H1 (cell line): ENCODE measurements around the gene BSN. TPM values are rescaled to one million over a fixed set of nuclear protein-coding genes. Genes with fewer than 3 reads are reported as not detected.

Experiments used
- CTCF ChIA-PET: fragments of 300-600 bp; sonication (Branson Sonifier 250); formaldehyde crosslinking; loops from one replicate; lab custom pipeline; 2021; ENCODE audit not compliant: partially characterized antibody; lab: Charles Lee
- POLR2A ChIA-PET: fragments of 300-600 bp; sonication (Branson Sonifier 250); formaldehyde crosslinking; loops from one replicate; lab custom pipeline; 2021; ENCODE audit warnings: inconsistent platforms; ENCODE audit not compliant: partially characterized antibody; lab: Charles Lee
- DNase-seq, 2 experiments: peaks; one replicate each; pipeline versions ENCODE4 v3.0.0 to v3.0.0-alpha.2; 2010 to 2022; ENCODE audit warnings: low spot score in 2 of 2, low read depth in 1 of 2, mixed read lengths in 1 of 2
- FAIRE-seq: peaks from 2 replicates; lab custom pipeline; 2011; peaks lifted over from hg19 to GRCh38; lab: Jason Lieb, UNC
- H2AFZ ChIP-seq: 2 replicates; pipeline ENCODE4 v1.8.1; 2012; ENCODE audit warnings: low read length, inconsistent platforms
- H2AK5ac ChIP-seq: 2 replicates; pipeline ENCODE4 v1.6.1; 2013; ENCODE audit warnings: low read depth, low read length
- H2BK120ac ChIP-seq: replicated peaks from 2 replicates; pipeline ENCODE3; 2013; ENCODE audit warnings: low read depth, low read length, inconsistent platforms
- H2BK12ac ChIP-seq: 2 replicates; pipeline ENCODE4 v1.6.1; 2013; ENCODE audit warnings: low read depth, low read length
- H2BK15ac ChIP-seq: 2 replicates; pipeline ENCODE4 v1.6.1; 2013; ENCODE audit warnings: low read length
- H2BK20ac ChIP-seq: 2 replicates; pipeline ENCODE4 v1.6.1; 2013; ENCODE audit warnings: low read length
- H2BK5ac ChIP-seq: 2 replicates; pipeline ENCODE4 v1.6.1; 2013; ENCODE audit warnings: low read depth, low read length
- H3K14ac ChIP-seq: 2 replicates; pipeline ENCODE4 v1.6.1; 2013; ENCODE audit warnings: inconsistent platforms; ENCODE audit not compliant: insufficient read length
- H3K18ac ChIP-seq: 2 replicates; pipeline ENCODE4 v1.6.1; 2013; ENCODE audit warnings: low read length; ENCODE audit errors: extremely low read depth
- H3K23ac ChIP-seq: 2 replicates; pipeline ENCODE4 v1.6.1; 2013; ENCODE audit warnings: inconsistent platforms; ENCODE audit not compliant: insufficient read length
- H3K23me2 ChIP-seq: 2 replicates; pipeline ENCODE4 v1.6.1; 2013; ENCODE audit warnings: low read depth, low read length
- H3K27ac ChIP-seq: 2 replicates; pipeline ENCODE4 v1.6.1; 2011; ENCODE audit warnings: low read depth, low read length, inconsistent platforms
- H3K27me3 ChIP-seq, 4 experiments: replicated peaks in 1 of 4; 1 replicate in 1 of 4; 2 replicates in 3 of 4; pipeline versions ENCODE4 v1.6.1 to v1.8.1; 2011 to 2013; ENCODE audit warnings: low read length in 3 of 4, mild to moderate bottlenecking in 3 of 4, inconsistent platforms in 2 of 4, mixed read lengths in 2 of 4, moderate library complexity in 1 of 4; ENCODE audit not compliant: control insufficient read depth in 3 of 4, insufficient read depth in 3 of 4; ENCODE audit errors: extremely low read depth in 1 of 4
- H3K36me3 ChIP-seq, 4 experiments: 2 replicates each; pipeline versions ENCODE4 v1.6.1 to v1.8.1; 2011 to 2013; ENCODE audit warnings: mild to moderate bottlenecking in 4 of 4, low read length in 3 of 4, moderate library complexity in 2 of 4, control low read depth in 1 of 4, inconsistent platforms in 1 of 4; ENCODE audit not compliant: insufficient read depth in 4 of 4, control insufficient read depth in 2 of 4
- H3K4ac ChIP-seq: replicated peaks from 2 replicates; pipeline ENCODE3; 2013; ENCODE audit warnings: low read length, low read depth, mixed read lengths, inconsistent platforms; ENCODE audit not compliant: insufficient read length
- H3K4me1 ChIP-seq, 4 experiments: replicated peaks in 1 of 4; 1 replicate in 1 of 4; 2 replicates in 3 of 4; pipeline versions ENCODE4 v1.6.1 to v1.8.1; 2011 to 2013; ENCODE audit warnings: low read length in 3 of 4, inconsistent platforms in 2 of 4, mixed read lengths in 1 of 4; ENCODE audit not compliant: insufficient read depth in 4 of 4, control insufficient read depth in 3 of 4
- H3K4me2 ChIP-seq, 2 experiments: 2 replicates each; pipeline versions ENCODE4 v1.6.1 to v1.8.1; 2011 to 2013; ENCODE audit warnings: low read depth in 2 of 2, low read length in 2 of 2, control low read depth in 1 of 2, inconsistent platforms in 1 of 2, mild to moderate bottlenecking in 1 of 2; ENCODE audit not compliant: insufficient read depth in 1 of 2
- H3K4me3 ChIP-seq, 4 experiments: fragments of 200-600, 300-600 bp in 1 of 4; sonication (generic), shearing (Covaris generic), sonication (Bioruptor Twin) in 1 of 4; 2 replicates each; pipeline versions ENCODE4 v1.5.1 to v1.8.1; 2011 to 2016; ENCODE audit warnings: low read length in 4 of 4, low read depth in 3 of 4, control low read depth in 2 of 4, inconsistent platforms in 2 of 4, mild to moderate bottlenecking in 2 of 4, mixed read lengths in 1 of 4, moderate library complexity in 1 of 4; ENCODE audit not compliant: insufficient read depth in 2 of 4; ENCODE audit errors: extremely low read depth in 1 of 4
- H3K56ac ChIP-seq: replicated peaks from 2 replicates; pipeline ENCODE3; 2013; ENCODE audit warnings: low read depth, mild to moderate bottlenecking, mixed read lengths, low read length, inconsistent platforms; ENCODE audit not compliant: insufficient read length
- H3K79me1 ChIP-seq: 2 replicates; pipeline ENCODE4 v1.6.1; 2013; ENCODE audit warnings: low read depth, low read length, control low read depth
- H3K79me2 ChIP-seq, 2 experiments: 2 replicates each; pipeline versions ENCODE4 v1.6.1 to v1.8.1; 2012 to 2013; ENCODE audit warnings: low read length in 2 of 2, mild to moderate bottlenecking in 2 of 2, inconsistent platforms in 1 of 2; ENCODE audit not compliant: insufficient read depth in 2 of 2, control insufficient read depth in 1 of 2
- H3K9ac ChIP-seq, 4 experiments: replicated peaks in 1 of 4; 1 replicate in 1 of 4; 2 replicates in 3 of 4; pipeline versions ENCODE4 v1.6.1 to v1.8.1; 2011 to 2013; ENCODE audit warnings: low read depth in 3 of 4, low read length in 3 of 4, control low read depth in 2 of 4, mild to moderate bottlenecking in 2 of 4, moderate library complexity in 2 of 4, inconsistent platforms in 1 of 4; ENCODE audit errors: extremely low read depth in 1 of 4
- H3K9me3 ChIP-seq, 2 experiments: 2 replicates each; pipeline versions ENCODE4 v1.6.1 to v1.8.1; 2012 to 2013; ENCODE audit warnings: mild to moderate bottlenecking in 2 of 2, moderate library complexity in 2 of 2, control low read depth in 1 of 2, inconsistent platforms in 1 of 2, low read depth in 1 of 2, low read length in 1 of 2, mixed read lengths in 1 of 2; ENCODE audit not compliant: insufficient read depth in 2 of 2
- H4K20me1 ChIP-seq, 2 experiments: replicated peaks in 1 of 2; 2 replicates each; pipeline versions ENCODE3 to v1.8.1; 2011 to 2013; ENCODE audit warnings: inconsistent platforms in 2 of 2, low read length in 2 of 2, mild to moderate bottlenecking in 1 of 2; ENCODE audit not compliant: insufficient read depth in 2 of 2, control insufficient read depth in 1 of 2
- H4K5ac ChIP-seq: 2 replicates; pipeline ENCODE4 v1.6.1; 2013; ENCODE audit warnings: low read length, low read depth, mixed read lengths, inconsistent platforms; ENCODE audit not compliant: insufficient read length
- H4K8ac ChIP-seq: 2 replicates; pipeline ENCODE4 v1.8.0; 2013; ENCODE audit warnings: mild to moderate bottlenecking, moderate library complexity, low read length, inconsistent platforms; ENCODE audit not compliant: insufficient read depth; ENCODE audit errors: extremely low read depth
- H4K91ac ChIP-seq: replicated peaks from 2 replicates; pipeline ENCODE3; 2013; ENCODE audit warnings: low read length, mixed read lengths, inconsistent platforms; ENCODE audit not compliant: insufficient read length
- RXRA ChIP-seq: IDR thresholded peaks from 2 replicates; pipeline ENCODE4 v1.6.1; 2011; ENCODE audit warnings: low read depth, mild to moderate bottlenecking, low read length, moderate library complexity; ENCODE audit not compliant: insufficient read depth
- WGBS, 2 experiments: shearing (Covaris generic) in 1 of 2; methylation state at CpG; one replicate each; pipeline versions ENCODE4 v1.1.6 to v1.1.7; 2013 to 2015; ENCODE audit warnings: low lambda C conversion rate in 2 of 2, mixed read lengths in 2 of 2, inconsistent platforms in 1 of 2, low coverage in 1 of 2, missing lambda C conversion rate in 1 of 2; ENCODE audit not compliant: insufficient replicate concordance in 2 of 2, insufficient coverage in 1 of 2, insufficient read length in 1 of 2; ENCODE audit errors: extremely low coverage in 1 of 2, missing lambda C conversion rate in 1 of 2; 5-methylcytosine and 5-hydroxymethylcytosine counted together
- polyA plus RNA-seq, 7 experiments: library from polyadenylated mRNA; depleted of rRNA in 3 of 7; stranded (reverse) in 5 of 7; unstranded in 2 of 7; fragments of >200 nt in 5 of 7; fragments of 200-250 nt in 2 of 7; gene quantifications; 1 replicate in 5 of 7; 2 replicates in 1 of 7; 4 replicates in 1 of 7; pipeline versions ENCODE4 v1.2.1 to v1.2.3, GENCODE V29; 2011 to 2013; ENCODE audit warnings: missing spikeins in 2 of 7, mixed read lengths in 2 of 7
- total RNA-seq: library from RNA; stranded (reverse); fragmentation: NEBNext Ultra II Directional; extraction: Animal tissue kit (Norgen Biotek cat#: 25700); gene quantifications from 2 replicates; pipeline ENCODE4 v1.2.1, GENCODE V29; 2021

Gene BSN
- total and polyA plus RNA-seq, 2 of the 8 experiments (the other 6 are each of a cell fraction or from before 2014, with no cell fraction given), result 0.60 to 3.0 TPM

DNA sequence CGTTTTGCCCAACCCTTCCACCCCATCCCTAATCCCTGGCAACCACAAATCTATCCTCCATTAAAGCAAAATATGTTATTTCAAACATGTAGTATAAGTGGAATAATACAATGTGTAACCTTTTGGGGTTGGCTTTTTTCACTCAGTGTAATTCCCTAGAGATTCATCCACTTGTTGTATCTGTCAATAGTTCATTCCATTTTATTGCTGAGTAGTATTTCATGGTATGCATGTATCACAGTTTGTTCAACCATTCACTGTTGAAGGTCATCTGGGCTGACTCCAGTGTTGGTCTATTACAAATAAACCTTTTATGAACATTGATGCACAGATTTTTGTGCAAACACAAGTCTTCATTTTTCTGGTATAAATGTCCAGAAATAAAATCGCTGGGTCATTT lies 38.8 kb downstream of the BSN start:
- 96% methylated on average over 2 of the region's 2 CpGs; no CpG with 5 or more reads in 1 of the 2 experiments for WGBS, 2 experiments
- CTCF ChIA-PET, result interaction anchor here (1.3 kb wide), 1 partner anchor 18 kb away, joined by 3 read pairs; no protein-coding TSS in a partner anchor
- H2BK15ac ChIP-seq, result no peak overlapping the region
- TF ChIP-seq RXRA, result no peak

More for the DNA sequence above, 38.8 kb downstream of the BSN start:
- no peak overlapping the region for H2AK5ac ChIP-seq
- no peaks in the 10 kb centered on the region for H3K4me1 ChIP-seq
- H3K23me2 ChIP-seq, result no peaks in the 10 kb centered on the region
- H3K4me3 ChIP-seq, result no peak overlapping the region
- no peak overlapping the region for H3K56ac ChIP-seq
- no peaks in the 10 kb centered on the region for H3K9me3 ChIP-seq
- H2BK20ac ChIP-seq, result no peak overlapping the region
- H4K91ac ChIP-seq, result no peak overlapping the region
- no peak overlapping the region for H4K5ac ChIP-seq
- H4K20me1 ChIP-seq, result no peaks in the 10 kb centered on the region
- DNase-seq (no peak), FAIRE-seq (no peak)
- H3K4me2 ChIP-seq, result no peak overlapping the region
- H3K14ac ChIP-seq, result no peak overlapping the region
- H2AFZ ChIP-seq, result no peak overlapping the region
- no peak overlapping the region for H3K9ac ChIP-seq
- no peak overlapping the region for H2BK5ac ChIP-seq
- no peak overlapping the region for H4K8ac ChIP-seq
- no peak overlapping the region for H3K27ac ChIP-seq
- H3K79me1 ChIP-seq, result no peaks in the 10 kb centered on the region
- H2BK120ac ChIP-seq, result no peak overlapping the region
- H3K27me3 ChIP-seq, result no peaks in the 10 kb centered on the region
- POLR2A ChIA-PET, result no interaction called here
- no peaks in the 10 kb centered on the region for H3K79me2 ChIP-seq
- no peak overlapping the region for H3K4ac ChIP-seq
- H3K36me3 ChIP-seq, result no peaks in the 10 kb centered on the region
- no peak overlapping the region for H2BK12ac ChIP-seq
- H3K23ac ChIP-seq, result no peak overlapping the region
- no peak overlapping the region for H3K18ac ChIP-seq
